HS-27A (cell line): ENCODE measurements around the gene SH3PXD2A.
"Not testable (repeated sequence)": the region's sequence is repeated elsewhere in the genome, so short reads cannot be mapped to it uniquely, and the experiment has no call there.

ENCODE experiments used
- DNase-seq: peaks from one replicate; pipeline ENCODE4 v3.0.0-alpha.2; 2012; ENCODE audit warnings: low read depth, missing footprints

Gene SH3PXD2A

GRCh38 chr10:103646304-103646703 lies 209.1 kb downstream of the SH3PXD2A start:
- no peak for DNase-seq

DNA sequence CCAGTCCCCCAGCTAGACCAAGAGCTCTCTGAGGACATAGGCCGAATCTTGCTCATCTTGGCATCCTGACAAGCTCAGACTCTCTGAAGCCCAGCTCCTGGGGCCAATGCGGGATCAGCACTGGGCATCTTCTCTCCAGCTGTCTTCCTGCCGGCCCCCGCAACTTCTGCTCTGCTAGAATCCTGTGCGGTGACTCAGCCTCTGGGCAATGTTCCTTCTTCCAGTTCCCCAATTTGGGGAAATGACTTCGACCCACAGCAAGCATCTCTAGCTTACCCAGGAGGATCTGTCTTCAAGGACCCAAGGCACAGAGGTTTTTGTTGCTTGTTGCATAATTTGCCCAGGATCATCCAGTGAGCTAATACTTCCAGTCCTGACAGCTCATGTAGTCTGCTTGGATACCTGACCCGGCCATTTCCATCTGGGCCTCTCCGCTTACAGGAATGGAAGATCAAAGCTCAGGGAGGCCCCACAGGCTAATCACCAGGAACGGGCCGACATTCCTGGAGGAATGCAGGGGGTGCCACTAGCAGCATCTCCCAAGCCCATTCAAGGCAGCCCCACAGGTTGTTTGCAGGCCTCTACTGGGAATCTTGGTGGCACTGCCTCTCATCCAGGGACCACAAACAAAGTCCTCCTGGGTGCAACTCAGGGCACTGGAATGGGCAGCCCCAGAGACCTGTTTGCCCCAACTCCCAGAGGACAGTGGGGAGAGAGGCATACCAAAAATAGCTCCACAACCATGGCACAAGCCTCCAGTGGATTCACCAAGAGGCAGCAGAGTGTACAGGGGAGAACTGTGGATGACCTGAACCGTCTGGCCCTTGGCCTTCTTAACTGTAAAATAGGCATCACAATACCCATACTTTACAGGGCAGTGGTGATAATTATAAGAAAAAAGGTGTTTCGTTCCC lies 210.0 kb downstream of the SH3PXD2A start:
- DNase-seq: peak; percentile 54

GRCh38 chr10:103643381-103643780 lies 212.0 kb downstream of the SH3PXD2A start:
- DNase-seq: no peak

- DNase-seq: no peak
Measured at GRCh38 chr10:103641326-103641725, 214.1 kb downstream of the SH3PXD2A start.

DNA sequence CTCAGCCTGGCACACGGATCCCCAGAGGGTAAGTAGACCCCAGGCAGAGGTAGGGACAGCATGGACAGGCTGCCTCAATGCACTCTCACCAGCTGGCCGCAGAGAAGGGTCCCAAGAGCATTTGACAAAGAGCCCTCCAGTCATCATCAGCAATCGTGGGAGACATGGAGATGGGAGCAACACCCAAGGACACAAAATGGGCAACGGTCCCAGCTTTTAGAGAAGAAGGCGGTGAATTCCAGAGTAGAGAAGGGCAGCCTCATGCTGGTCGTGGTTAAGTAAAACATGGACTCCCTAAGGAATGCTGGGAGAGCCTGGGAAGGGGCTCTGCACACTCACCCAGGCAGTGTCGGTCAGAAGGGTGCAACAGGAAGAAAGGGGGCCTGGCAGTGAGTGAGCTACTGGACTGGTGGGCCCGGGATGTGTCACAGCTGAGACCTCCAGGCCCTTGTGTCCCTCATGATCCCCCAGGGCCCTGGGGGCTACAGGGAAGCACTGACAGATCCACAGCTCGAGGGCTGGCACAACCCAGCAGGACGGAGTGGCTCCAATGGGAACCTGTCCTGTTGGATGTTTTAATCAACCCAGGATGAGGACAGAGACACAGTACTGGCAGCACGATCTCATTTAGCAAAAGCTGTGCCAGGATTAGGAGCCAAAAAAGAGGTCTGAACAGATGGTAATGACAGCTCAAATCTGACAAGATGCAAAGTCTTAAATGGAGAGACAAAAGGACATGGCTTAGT lies 214.8 kb downstream of the SH3PXD2A start:
- DNase-seq: no peak

GRCh38 chr10:103638948-103639347 lies 216.4 kb downstream of the SH3PXD2A start:
- DNase-seq: no peak

DNA sequence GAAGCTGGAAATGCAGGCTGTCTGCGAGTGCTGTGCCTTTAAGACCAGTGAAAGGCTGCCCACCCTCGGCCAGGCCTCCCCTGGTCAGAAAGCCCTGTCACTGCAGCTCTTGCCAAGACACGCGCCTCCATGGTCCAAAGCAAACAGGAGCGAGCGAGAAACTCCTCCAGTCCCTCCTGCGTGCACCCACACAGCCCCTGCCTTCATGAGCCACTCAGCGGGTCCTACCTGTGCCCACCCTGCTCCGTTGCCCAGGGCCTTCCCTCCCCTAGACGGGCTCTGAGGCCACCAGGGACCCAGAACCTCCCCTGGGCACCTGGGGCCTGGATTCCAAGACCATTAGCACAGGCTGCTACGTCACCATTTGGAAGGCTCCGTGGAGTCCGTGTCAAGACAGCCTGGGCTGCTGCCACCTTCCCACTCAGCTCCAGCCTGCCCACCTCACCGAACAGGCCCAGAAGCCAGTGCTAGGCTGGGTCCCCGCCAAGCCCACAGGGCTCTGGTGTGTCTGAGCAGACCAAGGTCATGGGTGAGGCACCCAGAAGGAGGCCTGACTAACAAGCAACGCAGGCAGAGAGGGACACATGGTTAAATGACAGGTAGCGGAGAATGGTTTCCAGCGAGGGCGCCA lies 217.3 kb downstream of the SH3PXD2A start:
- no peak for DNase-seq

- no peak for DNase-seq
Measured at GRCh38 chr10:103637011-103637410, 218.4 kb downstream of the SH3PXD2A start.

DNA sequence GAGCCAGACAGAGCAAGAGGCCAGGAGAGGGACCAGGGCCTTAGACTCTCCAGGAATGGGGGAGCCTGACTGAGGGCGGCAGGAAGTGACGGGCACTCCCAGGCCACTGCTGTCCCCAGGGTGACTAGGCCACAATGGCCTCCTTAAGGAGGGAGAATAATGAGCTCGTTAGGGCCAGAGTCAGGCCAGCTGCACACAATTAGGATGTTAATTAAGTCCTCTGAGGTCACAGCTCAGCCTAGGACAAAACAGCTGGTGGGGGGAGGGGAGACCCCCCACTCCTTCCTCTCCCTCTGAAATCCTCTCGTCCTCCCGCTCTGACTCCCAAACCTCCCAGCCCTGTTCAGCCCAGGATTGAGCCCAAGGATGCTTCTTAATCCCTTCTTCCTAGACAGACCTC lies 218.9 kb downstream of the SH3PXD2A start:
- DNase-seq: no peak

GRCh38 chr10:103635580-103635979 lies 219.8 kb downstream of the SH3PXD2A start:
- DNase-seq: no peak

DNA sequence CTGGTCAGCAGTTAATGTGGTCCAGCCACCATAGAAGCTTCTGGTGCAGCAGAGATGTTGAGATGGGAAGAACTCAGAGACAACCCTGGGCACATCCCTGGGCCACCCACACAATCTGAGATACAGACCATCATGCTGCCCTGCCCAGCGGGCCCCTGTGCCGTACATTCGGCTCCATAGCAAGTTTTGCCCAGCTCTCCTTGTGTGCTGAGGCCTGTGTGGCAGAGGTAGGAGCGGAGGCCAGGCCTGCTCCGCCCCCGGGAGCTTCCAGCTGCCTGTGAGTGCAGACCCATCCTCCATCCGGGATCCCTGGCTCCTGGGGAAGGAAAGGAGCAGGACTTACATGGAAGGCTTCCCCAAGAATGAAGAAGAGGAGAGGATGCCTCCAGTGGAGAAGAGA lies 221.5 kb downstream of the SH3PXD2A start:
- no peak for DNase-seq

GRCh38 chr10:103632871-103633270 lies 222.5 kb downstream of the SH3PXD2A start:
- not testable (repeated sequence) for DNase-seq

DNA sequence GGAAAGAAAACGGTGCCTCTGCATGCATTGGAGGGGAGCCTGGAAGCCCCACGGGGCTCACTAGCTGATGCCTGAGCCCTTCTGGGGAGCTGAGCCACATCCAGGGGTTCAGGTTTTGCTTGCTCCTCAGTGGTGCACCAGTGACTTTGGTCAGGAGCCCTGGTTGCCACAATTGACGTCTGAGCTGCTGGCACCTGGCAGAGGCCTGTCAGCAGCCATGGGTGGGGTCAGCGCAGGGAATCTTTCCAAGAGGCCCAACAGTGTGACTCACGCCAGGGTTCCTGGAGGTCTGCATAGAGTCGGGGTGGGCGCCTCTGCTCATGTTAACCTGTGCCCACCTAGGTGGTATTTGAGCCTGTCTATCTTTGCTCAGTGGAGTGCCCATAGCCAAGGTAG lies 223.1 kb downstream of the SH3PXD2A start:
- no peak for DNase-seq

DNA sequence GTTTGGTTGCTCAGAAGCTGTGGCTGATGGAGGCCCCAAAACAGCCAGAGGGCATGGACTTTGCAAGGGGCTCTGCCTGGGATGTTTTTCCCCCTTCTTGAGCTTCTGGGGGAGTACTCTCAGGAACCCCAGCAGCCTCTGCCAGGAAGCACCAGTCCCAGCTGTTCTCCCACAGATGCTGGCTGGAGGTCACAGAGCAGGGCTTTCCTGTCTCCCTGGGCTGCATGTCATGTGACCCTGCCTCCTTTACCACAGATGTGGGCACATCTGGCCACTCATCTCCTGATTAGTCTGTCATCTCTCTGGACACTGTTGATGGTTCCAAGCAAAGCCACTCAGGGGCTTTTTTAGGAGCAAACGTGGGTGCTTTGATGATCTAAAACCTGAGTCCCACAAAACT lies 225.2 kb downstream of the SH3PXD2A start:
- DNase-seq: no peak

DNA sequence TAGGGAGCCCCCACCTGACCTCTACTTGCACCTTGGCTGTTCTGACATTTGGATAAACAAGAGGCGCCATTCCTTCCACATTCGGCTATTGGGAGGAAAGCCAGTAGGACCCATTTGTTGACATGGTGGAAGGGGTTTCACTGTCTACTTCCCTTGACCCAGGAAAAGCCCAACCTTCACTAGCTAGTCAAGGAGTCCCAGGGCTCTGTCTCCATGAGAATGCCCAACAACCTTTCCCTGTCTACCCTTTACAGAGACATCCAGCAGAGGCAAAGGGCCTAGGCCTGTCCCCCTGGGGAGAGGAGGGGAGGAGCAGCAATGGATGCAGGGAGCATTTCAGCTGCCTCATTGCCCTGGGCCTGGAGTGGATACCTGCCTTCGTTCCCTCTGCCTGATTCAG lies 225.8 kb downstream of the SH3PXD2A start:
- no peak for DNase-seq

DNA sequence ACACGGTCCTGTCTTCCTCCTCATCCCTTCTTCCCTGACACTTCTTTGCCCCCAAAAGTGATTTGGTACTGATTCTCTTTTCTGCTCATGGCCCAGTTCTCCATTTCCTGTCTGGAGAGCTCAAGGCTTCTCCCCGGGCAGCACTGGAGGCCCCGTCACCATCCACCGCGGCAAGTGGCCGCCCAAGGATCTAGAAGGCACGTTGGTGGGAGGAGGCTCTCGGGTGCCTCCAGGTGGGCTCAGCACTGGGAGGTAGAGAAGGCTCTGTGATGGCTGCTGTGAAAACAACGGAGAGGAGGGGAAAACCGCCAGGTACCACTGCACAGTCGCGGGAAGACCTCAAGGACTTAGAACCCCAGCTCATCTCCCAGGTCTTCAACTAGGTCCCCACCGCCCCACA lies 227.5 kb downstream of the SH3PXD2A start:
- DNase-seq: no peak

DNA sequence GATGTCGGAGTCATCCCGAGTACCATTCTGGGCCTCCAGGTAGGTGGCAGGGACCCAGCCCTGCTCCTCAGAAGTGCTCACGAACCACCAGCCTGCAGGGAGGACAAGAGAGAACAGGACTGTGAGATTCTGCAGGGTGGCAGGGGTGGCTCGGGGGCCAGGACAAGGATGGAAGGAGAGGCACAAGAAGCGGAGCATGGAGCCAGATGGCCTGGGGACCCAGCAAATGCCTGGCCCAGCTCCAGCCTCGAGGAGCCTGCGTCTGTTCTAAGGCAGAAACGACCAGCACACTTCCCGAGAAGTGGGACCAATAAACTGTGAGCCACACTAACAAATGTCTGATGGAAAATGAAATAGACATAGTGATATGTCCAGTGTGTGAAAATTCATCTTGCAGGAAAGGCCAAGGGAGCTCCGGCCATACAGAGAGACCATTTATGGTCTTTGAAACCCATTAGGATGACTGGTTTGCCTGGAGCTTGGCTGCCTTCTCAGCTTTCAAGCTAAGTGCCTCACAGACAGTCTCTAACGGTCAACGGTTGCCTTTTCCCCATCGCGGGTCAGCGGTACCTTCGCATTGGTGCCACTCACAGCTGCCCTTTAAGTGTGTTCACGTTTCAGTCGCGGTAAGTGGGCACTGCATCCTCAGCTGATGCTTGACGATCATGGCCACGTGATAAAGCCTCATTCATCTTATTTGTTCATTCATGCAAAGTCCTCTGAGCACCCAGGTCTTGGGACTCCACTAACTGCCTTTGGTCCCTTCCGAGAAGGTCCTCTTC lies 228.1 kb downstream of the SH3PXD2A start:
- DNase-seq: no peak

DNA sequence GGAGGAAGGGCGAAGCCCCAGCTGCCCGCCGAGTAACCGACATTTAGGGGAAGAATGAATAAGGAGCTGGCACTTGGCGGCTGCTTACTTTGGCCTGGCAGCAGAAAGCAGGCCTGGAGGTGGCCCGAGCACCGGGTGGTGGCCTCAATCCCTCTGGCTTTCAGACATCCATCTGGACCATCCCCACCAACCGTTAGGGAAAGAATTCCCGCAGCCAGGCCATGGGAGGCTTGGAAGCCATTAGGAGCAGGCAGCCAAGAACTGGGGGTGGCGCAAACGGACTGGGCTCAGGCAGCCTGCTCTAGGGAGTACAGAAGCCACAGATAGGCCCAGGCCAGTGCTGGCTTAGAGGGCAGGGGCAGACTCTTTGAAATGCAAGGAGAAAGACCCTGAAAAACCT lies 229.2 kb downstream of the SH3PXD2A start:
- DNase-seq: no peak

DNA sequence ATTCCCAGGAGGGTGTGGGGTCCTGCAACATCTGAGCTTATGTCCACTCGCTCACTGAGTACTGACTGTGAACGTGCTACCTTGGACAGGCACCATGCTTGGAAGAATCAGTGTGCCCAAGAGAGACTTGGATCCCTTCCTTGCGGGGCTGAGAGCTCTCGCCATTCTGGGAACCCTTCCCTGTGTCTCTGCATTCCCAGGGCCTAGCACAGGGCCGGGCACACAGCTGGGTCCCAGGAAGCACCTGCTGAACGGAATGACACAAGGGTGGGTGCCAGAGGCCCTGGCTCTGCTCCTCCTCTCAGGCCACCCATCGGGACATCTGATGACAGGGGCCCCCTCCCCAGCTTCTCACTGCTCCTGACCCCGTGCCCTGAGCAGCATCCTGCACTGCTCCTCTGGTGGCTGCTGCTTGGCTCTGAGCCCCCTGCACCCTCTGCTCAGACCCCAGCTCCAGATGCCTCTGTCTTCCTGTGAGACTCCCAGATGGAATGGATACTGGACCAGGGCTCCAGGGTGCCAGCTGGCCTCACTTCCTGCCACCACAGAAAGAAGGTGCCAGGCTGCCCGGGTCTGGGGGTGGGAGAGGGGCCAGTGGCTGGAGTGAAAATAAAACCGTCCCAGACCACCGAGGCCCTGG lies 232.3 kb downstream of the SH3PXD2A start:
- DNase-seq: no peak

DNA sequence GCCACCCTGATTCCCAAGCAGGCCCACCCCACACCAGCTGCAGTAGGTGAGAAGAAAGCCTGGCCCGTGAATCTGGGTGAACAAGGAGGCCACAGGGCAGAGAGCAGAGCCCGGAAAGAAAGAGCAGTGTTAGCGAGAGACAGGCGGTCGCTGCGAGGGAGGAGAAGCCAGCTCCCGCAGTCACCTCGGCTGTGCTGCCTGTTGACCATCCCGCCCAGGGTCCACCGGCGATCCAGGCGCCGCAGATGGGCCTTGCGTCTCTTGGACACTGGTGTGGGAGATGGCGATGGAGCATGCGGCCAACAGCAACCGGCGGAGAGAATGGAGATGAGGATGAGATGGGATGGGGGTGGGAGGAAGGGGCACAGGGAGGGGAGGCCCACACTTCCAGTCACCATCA lies 233.1 kb downstream of the SH3PXD2A start:
- DNase-seq: no peak

DNA sequence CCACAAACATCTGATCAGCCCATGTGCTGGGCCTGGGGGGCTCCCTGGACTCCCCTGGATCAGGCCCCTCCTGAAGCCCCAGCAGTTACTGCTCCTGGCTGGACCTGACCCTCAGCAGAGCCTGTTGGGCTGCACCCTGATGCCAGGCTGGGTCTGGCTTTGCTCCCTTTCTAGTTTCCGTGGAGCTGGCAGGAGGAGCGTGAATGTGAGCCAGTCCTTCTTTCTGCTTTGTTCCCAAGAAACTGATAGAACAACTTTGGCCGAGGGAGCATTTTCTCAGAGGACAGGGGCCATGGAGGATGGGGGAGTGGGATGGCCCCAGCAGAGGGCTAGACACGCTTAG lies 233.6 kb downstream of the SH3PXD2A start:
- no peak for DNase-seq
